ENCODE data around the gene CPAMD8.

DNA sequence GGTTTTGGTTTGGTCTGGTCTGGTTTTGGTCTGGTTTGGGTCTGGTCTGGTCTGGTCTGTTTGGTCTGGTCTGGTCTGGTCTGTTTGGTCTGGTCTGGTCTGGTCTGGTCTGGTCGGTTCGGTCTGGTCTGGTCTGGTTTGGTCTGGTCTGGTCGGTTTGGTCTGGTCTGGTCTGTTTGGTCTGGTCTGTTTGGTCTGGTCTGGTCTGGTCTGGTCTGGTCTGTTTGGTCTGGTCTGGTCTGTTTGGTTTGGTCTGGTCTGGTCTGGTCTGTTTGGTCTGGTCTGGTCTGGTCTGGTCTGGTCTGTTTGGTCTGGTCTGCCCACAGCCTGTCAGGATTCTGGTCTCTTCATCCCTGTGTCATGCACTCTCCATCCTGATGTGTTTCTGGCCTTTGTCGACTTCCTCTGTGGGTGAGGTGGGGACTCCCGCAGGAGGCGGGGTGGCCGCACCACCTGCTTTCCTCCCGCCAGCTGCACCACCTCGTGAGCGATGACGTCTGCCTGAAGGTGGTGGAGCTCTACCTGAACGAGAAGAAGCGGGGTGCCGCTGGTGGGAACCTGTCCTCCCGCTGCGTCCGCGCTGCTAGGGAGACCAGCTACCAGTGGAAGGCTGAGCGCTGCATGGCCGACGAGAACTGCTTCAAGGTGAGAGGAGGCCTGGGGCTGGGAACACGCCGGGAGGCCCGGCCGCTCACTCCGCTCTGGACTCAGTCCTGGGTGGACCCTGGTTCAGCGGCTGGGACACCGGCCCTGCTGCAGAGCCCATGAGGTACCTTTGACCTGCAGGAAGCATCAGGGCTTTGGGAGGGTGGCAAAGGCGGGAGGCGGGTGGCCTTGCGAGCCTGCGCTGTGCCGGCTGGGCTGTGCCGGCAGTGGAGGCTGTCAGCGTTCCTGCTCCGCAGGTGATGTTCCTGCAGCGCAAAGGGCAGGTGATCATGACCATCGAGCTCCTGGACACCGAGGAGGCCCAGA is 150.7 kb downstream of the CPAMD8 start:
- TF ChIP-seq, protein P1, sequence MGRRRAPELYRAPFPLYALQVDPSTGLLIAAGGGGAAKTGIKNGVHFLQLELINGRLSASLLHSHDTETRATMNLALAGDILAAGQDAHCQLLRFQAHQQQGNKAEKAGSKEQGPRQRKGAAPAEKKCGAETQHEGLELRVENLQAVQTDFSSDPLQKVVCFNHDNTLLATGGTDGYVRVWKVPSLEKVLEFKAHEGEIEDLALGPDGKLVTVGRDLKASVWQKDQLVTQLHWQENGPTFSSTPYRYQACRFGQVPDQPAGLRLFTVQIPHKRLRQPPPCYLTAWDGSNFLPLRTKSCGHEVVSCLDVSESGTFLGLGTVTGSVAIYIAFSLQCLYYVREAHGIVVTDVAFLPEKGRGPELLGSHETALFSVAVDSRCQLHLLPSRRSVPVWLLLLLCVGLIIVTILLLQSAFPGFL (CRISPR knock-in tag; IDR thresholded peaks at IDR 0.05): no peak
- TF ChIP-seq ESRRA (IDR thresholded peaks at IDR 0.05; ENCODE audit: borderline replicate concordance, low read depth) (no peak), HNRNPK (IDR thresholded peaks at IDR 0.05; ENCODE audit: low read depth, low read length, poor library complexity, severe bottlenecking) (no peak), CUX1 (CRISPR knock-in tag; IDR thresholded peaks at IDR 0.05) (no peak), ATF4 (CRISPR knock-in tag; IDR thresholded peaks at IDR 0.05) (no peak), TBP (optimal IDR thresholded peaks at IDR 0.05; ENCODE audit: low read depth, low read length) (no peak), TFAM (CRISPR knock-in tag; conservative IDR thresholded peaks at IDR 0.05) (no peak)
- TF ChIP-seq, protein P2, sequence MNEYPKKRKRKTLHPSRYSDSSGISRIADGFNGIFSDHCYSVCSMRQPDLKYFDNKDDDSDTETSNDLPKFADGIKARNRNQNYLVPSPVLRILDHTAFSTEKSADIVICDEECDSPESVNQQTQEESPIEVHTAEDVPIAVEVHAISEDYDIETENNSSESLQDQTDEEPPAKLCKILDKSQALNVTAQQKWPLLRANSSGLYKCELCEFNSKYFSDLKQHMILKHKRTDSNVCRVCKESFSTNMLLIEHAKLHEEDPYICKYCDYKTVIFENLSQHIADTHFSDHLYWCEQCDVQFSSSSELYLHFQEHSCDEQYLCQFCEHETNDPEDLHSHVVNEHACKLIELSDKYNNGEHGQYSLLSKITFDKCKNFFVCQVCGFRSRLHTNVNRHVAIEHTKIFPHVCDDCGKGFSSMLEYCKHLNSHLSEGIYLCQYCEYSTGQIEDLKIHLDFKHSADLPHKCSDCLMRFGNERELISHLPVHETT (CRISPR knock-in tag; conservative IDR thresholded peaks at IDR 0.05 in 1 of 2, IDR thresholded peaks at IDR 0.05 in 1 of 2): no peak
